ENCODE measurements around the gene PSMD7.

DNA sequence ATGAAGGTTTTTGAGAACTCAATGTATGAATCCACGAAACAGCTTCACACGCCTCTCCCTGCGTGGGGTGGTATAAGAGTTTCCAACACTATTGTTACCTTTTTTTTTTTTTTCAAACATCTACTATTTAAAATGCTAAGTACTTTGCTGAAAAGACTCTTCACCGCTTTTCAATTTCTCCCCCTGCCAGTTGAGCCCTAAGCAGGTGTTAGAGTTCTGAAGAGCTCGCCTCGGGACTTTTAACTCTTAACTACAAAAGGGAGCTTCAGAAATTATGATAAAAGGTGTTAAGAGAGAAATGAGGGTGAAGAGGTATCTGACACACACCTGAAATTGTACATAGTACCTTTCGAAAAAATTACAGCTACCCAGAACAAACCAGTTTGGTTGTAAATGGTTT, 20.9 kb upstream of the PSMD7 start:
- TF ChIP-seq, protein P1, sequence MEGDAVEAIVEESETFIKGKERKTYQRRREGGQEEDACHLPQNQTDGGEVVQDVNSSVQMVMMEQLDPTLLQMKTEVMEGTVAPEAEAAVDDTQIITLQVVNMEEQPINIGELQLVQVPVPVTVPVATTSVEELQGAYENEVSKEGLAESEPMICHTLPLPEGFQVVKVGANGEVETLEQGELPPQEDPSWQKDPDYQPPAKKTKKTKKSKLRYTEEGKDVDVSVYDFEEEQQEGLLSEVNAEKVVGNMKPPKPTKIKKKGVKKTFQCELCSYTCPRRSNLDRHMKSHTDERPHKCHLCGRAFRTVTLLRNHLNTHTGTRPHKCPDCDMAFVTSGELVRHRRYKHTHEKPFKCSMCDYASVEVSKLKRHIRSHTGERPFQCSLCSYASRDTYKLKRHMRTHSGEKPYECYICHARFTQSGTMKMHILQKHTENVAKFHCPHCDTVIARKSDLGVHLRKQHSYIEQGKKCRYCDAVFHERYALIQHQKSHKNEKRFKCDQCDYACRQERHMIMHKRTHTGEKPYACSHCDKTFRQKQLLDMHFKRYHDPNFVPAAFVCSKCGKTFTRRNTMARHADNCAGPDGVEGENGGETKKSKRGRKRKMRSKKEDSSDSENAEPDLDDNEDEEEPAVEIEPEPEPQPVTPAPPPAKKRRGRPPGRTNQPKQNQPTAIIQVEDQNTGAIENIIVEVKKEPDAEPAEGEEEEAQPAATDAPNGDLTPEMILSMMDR (IDR thresholded peaks at IDR 0.05; ENCODE audit: low read depth, low read length, poor library complexity, severe bottlenecking) = no peak
- TF ChIP-seq EZH2phosphoT487 (IDR thresholded peaks at IDR 0.05; ENCODE audit: borderline replicate concordance, low read length) = no peak

Measured in DOHH2 (cell line).